ENCODE measurements around the gene RFX3. TPM values are rescaled to one million over a fixed set of nuclear protein-coding genes. Genes with fewer than 3 reads are reported as not detected.

RFX3 gene
- polyA plus RNA-seq, 1 donor = 22.8 TPM

DNA sequence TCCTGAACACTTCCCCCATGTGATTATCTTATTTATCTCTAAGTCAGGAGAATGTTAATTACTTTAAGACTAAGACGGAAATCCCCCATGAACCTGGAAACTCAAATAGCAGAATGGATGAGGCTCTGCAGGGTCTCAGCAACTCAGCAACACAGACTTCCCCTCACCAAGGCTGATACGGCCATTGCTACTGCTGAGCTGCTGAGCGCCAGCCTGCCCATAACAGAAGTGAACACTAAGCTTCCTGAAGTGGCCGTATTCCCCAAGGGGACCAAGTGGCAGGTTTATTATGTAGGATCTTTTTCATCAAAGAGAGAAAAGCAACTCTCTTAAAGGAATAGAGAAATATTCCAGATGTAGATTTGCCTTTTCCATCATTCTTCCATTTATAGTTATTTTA is 311.1 kb downstream of the RFX3 start:
- DNase-seq = no peak

DNA sequence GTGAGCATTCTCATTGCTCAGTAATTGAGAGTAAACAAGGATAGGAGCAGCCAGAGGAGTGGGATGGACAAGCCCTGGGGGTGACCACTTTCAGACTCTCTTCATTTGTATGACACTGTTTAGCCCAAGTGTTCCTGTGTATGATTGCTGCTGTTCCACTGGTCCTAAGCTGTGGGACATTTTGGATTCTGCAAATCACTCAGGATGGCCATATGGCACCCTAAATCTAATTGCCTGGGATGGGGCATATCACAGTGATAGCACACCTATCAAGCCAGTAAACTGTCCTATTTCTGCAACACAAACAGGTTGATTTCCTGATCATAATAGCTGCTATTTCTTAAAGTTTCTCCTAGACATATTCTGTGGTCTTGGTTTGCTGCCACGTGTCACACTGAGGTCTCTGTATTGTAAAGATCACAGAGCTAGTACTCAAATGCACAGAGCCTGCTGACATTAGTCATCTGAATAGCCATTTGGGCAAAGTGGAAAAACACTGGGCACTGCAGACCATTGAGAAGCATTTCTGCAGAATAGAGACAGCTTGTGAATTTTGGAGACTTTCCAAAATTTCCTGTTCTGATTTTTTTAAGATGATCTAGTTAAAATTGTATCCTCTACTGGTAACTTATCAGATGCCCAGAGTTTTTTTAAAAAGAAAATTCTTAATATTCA is 320.2 kb downstream of the RFX3 start:
- DNase-seq = no peak

DNA sequence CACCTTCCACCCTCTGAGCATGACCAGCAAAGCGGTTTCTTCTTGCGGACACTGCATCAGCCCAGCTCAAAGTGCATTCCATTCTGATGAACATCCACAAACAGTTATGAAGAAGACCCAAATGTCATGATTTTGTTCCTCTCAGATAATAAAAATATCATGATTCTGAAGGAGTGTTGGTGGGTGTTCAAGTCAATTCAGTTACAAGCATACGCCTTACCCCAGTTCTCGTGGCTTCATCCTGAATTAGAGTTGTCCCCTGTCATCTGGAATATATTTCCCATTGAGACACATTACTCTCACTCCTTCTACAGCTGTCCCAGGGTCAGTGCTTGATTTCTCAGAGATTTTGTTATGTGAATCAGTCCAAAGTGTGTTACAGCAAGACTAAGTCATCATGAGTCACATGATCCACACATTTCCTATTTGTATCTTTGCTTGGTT is 325.4 kb downstream of the RFX3 start:
- no peak for DNase-seq

DNA sequence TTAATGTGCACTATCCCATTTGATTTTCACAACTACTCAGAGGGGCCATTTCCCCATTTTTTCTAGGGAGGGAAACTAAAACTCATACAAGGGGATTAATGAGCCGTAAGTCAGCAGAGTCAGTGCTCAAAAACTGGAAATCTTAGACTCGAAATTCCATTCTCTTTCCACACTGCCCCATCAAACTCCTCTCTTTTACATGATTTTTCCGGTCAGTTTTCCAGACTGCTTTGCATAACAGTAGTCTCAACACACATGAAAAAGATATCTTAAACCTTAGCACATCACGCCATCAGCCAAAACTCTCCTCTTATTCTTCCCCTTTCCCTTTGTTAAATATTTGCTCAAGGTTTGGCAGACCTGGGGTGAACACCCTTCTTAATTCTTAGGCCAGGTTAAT is 332.0 kb downstream of the RFX3 start:
- no peak for DNase-seq

DNA sequence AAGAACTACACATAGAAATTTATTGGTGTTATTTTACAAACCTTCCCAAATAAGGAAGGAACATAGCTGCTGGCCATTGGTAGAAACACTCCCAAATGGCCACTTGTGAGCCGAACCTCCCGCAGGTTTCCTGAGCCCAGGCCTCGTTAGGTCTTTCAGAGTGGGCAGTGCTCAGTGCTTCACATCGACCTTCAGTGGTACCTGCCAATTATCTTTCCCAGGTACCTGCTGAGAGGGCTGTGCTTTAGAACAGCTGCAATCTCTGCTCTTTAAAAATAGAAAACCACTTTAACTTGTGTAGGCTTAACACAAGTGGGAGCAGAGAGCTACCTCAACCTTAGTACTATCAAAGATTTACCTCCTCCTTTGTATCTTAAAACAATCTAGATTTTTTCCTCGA is 334.1 kb downstream of the RFX3 start:
- DNase-seq = no peak

DNA sequence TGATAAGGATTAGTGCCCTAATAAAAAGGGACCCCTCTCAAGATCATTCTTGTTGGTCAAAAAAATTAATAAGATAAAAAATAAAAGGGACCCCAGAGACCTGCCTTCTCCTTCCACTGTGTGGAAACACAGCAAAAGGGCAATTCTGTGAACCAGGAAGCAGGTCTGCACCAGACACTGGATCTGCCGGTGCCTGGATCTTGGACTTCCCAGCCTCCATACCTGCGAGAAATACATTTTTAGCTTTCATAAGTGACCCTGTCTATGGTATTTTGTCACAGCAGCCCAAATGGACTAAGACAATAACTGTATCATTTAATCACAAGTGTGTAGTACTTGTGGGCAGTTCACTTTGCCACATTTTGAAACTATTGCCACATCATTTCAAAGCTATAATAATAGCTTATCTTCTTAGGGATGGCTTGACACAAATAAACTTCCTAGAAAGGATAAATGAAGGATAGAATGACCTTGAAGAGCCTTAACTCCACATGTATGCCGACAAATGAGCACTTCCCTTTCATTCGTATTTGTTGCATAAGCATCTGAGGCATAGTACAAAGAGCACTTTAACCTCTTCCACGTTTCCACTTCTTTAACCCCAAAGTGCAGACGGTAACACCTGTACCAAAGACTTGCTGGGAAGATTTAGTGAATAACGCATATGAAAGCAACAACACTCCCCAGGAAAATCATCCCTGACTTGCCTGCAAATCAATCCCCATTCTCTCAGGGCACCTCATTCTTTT is 336.5 kb downstream of the RFX3 start:
- no peak for DNase-seq

DNA sequence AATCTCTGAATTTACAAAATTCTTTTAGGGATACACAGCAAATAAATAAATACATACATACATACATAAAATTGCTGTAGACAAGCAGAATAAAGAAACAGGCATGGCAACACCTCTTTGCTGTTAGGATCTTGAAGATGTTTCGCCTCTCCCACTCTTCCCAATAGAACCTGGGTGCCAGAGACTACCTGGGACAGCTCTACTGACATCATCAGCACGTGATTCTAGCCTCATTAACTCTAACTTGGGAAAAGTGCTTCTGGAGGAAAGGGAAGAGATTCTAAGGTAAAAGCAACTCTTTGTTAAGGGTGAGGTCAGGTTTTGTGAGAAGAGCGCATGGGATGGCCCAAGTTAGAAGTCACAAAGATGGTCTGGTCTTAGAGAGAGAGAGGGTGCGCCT is 339.1 kb downstream of the RFX3 start:
- no peak for DNase-seq

DNA sequence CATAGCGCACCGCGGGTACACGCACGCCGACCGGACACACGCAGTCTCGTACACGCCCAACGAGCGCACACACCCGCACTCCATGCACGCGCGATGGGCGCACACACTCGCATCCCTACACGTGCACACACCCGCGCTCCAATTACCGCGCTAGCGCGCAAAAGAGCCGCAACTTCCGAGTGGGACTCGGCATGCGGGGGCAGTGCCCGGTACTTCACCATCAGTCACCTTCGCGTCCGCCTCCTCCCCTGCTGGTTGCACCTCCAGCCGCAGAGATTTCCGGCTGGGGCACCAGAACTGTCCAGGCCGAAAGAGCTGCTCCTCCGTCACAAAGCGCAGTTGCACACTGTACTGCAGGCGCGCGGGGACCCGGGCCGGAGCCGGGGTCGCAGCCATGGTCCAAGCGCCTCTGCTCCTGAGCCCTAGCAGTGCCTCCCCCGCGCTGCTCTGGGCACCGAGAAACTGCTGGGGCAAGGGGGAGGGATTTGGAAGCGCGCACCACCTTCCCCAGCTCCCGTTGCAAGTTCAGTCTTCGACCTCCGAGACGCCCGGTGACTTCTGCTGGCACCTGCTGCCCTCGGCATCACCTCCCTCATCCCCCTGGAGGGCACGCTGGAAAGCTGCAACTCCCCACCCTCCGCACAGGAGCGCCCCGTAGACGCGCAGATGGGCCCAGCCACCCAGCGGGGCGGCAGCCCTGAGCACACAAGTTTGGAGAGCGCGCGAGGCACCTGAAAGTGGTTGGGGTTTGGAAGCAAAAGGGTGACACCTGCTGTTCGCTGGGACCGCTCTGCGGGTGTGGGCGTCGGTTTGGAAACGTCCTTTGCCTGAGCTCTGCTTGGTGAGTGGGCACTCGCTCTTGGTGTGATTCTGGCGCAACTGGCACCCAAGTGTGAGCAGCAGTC is 344.5 kb downstream of the RFX3 start:
- DNase-seq = peak; percentile 53

DNA sequence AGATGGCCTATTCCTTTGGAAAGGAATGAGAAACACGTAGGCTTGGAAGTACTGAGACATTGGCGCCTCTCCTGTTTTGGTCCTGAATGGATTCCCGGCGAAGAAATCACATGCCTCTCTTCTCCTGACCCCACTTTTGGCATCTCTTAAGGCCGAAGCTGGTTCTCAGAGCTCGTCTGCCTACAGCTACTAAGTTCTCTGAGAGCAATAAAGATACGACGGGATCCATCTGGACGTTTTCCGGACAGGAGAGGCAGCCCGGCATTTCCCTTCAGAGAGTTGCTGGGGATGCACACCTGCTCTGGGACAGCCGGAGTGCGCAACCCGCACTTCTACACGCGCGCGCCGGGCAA is 345.1 kb downstream of the RFX3 start:
- peak; percentile 8 for DNase-seq

DNA sequence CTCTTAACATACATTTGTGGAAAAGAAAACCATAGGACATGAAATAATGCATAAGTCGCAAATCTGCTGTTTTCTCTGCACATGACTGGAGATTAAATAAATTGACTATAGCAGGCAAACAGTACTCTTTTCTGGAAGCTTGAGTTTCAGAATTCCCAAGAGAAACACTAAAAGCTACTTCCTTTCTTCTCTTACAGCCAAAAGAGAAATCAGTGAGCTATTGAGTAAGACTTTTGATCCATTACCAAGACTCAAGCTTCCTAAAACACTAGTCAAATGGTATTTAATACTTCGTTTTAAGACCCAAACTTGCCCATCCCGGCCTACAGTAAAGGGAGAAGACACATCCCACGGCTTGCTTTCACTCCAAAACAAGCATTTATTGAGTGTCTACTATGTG is 346.1 kb downstream of the RFX3 start:
- DNase-seq = no peak

DNA sequence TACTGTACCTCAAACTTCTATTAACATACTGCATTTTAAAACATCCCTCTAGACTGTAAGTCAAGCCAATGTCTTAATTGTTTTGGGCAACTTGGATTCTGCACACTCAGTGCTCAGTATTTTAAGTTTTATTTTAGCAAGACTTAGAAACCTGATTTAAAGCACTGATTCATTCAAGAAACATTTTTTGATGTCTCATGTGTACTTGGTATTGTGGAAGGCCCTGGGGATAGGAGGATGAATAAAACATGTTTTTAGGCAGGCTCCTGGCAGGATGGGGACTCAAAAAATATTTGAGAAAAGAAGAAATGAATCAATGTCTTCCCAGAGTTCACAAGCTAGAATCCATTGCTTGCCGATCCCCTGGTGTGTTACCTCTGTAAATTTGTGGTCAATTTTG is 347.9 kb downstream of the RFX3 start:
- no peak for DNase-seq

DNA sequence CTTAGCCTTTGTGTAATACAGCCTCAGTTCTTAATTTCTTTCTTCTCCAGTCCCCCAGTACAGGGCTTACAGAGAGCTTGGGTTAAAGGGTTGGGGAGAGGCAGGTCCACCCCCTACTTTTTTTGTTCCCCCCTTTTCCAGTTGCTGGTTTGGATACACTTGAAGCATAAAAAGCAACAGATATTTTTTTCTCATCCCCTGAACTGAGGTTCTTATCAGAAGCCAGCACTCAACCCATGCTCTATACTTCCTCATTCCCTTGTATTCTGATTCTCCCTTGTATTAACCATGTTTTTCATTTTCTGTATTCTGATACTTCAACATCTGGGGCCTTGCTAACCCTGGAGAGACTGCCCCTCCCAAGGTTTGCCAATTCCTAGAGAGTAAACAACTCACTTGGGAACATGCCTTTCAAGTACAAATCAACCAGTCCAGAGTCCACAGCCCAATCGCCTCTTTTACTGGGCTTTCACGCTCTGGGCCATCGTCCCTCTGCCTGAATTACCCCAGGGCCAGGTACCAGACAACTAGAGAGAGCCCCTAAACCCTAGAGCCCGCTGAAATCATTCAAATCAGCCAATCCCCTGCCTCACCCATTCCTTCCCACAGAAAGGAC is 348.5 kb downstream of the RFX3 start:
- DNase-seq = no peak

DNA sequence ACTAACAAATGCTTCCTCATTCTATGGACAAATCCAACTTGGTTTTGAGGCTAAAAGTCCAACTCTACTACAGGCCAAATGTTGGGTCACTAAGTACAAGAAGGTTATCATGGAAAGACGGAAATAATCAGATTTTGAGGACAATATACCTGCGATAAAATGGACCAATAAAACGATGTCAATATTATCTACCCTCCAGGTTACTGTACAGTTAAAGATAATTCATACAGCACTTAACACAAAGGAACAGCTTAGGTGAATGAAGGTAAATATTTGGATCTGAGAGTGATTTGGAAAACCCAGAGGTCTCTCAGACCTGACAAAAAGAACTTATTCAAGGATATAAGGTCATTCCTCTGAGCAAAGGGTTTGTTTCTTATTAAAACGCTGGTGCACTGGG is 352.4 kb downstream of the RFX3 start:
- DNase-seq = no peak

DNA sequence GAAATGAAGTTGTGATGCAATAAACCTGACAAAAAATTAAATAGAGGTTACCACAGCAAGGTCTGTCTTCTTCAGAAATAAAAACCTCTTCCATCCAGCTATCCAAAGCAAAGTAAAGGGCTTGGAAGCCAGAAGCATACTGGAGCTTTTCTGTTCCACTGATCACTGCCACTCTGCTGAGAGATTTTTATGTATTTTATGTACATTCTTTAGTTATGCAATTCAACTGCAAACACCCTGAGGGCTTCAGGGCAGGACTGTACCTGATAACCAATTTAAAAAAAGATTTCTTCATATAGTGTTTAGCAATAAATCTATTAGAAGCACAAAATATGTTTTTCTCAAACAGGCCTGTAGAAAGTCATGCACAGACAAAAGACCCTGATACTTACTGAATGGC is 355.0 kb downstream of the RFX3 start:
- DNase-seq = no peak
